ENCODE data around the gene PNMA8A.

Gene PNMA8A

DNA sequence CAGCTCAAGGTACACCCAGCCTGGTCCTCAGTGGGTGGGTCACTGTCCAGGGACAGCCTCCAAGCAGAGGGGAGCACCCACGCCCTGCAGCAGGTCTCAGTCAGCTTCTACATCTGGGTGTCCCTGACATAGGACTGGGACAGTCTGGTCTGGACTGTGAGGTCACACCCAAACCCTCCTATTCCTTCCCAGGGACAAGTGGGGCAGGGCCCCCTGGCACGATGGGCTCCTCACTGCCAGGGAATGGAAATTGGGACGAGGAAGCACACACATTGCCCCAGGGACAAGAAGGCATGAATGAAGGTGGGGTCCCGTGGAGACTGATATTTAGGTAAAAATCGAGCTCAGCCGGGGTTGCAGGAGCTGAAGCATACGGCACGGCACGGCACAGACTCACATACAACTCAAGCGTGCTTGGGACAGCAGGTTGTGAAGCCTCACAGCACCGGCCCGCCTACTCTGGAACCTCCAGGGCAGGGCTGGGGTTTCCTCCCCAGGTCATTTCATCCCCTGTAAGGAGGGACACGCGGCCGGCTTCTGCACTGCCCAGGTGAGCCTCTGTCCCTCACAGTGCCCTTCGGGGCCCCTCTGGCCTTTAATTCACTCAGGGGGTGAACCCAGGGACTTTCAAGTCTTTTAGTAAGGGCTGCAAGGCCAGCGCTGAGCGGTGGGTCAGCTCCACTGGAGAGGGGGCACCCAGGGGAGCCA is 20.8 kb upstream of the PNMA8A start:
- DNase-seq (ENCODE audit: low read depth): no peak

DNA sequence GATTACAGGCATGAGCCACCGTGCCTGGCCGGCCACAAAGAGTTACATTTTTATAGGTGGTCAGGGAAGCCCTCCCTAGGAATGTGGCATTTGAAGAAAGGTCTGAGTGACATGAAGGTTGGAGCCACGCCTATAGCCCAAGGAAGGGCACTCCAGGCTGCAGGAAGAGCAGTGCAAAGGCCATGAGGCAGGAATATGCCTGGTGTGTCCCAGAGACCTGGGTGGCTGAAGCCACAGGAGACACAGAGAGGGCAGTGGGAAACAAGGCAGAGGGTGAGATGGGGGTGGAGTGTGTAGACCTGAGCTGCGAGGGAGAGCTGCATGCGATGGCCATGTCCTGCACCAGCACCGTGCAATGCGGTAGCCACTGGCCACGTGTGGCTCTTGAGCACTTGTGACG is 19.4 kb upstream of the PNMA8A start:
- DNase-seq (ENCODE audit: low read depth): no peak

DNA sequence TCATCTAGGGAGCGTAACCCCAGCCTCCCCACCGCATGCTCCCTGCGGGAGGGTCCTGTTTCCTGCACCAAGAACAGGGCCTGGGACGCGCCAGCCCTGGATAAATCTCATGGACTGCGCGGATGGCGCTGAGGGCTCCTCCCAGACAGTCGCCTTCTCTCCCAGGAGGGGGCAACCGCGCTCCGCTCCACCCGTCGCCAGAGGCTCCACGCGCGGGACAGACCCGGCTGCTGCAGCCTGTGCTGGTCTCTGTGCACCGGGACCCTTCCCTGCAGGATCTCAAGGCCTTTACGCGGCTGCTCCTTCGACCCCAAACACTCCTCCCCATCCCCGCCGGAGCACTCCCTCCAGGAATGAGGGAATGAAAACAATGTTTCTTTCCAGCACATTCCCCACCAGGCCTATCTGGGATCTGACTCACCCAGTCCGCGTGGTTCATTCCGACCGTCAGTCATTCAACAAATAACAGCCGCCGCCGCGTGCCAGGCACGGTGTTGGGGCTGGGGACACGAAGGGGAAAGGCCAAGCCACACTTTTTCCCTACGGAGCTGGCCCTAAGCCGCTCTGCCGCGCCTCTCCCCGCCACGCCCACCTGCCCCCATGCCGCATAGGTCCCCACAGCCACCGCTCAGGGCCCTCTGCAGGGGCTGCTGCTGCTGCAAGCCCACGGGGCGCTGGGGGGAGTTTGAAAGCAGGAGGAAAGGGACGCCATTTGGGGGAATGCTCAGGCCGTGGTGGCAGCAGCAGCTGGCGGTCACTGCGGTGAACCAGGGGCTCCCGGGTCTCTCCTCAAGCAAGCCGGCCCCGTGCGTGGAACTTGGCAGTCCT is 18.3 kb upstream of the PNMA8A start:
- no peak for DNase-seq (ENCODE audit: low read depth)

DNA sequence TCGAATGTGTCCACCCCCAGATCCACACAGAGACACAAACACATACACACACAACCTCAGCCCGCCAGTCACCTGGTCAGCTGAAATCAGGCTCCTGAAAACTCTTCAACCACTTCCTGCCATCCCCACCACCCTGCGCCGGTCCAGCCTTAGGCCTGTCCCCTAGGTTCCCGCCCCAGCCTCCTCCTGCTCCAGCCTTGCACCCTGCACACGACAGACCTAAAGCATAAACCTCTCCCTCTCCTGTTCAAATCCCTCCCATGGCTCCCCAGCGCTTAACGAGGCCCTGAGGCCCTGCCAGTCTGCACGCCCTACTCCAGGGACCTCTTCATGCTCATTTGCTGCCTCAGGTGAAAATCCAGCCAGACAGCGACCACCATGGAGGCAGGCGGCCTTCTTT is 17.2 kb upstream of the PNMA8A start:
- DNase-seq (ENCODE audit: low read depth): no peak

DNA sequence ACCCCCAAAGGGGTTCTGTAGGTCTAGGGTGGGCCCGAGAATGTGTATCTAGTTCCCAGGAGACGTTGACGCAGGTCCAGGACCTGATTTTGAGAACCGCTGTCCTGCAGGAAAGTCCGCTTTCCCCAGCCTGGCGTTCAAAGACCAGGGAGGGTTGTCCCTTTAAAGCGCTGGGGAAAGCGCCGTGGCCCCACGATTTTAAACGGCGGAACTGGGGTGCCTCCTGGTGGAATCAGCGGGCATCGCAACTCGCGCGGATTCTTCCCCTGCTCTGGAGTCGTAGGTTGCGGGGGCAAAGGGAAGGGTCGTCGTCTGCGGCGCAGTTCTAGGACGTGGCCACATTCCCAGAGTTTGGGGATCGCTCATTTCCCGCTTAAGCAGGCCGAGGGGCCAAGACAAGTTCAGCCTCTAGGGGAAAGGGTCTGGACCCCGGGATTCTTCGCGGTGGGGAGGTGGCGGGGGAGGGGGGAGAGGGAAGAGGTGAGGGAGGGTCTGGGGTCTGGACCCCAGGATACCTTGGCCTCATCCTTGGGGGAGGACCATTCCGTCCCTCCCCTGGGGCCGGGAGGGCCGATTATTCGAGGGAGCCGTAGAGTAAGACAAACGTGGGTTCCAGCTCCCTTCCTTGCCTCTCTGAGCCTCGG is 16.6 kb upstream of the PNMA8A start:
- DNase-seq (ENCODE audit: low read depth): peak; percentile 66

DNA sequence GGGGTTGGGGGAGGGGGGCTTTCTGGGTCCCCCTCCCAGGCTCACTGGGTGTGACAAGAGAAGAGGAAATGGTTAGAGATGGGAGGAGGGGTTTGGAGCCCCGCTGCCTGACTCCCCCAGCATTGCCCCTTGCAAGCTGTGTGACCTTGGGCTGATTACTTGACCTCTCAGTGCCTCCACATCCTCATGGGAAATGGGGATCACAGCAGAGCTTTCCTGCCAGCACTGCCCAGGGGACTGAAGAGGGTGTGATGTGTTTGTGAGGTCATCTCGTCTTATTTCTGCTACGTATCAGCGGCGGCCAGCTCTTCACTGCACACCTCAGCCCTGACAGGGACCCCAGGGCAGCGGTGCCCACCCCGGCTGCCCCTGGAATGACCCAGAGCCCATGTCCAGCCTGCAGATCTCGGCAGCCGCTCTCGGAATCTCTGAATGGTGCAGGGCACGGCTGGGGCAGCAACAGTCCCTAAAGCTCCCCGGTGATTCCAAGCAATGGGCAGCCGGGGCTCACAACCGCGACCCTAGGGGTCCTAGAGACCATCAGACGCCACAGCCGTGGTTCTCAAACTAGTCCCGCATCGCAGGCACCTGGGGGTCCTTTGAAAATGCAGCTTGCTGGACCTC is 15.9 kb upstream of the PNMA8A start:
- DNase-seq (ENCODE audit: low read depth): no peak

DNA sequence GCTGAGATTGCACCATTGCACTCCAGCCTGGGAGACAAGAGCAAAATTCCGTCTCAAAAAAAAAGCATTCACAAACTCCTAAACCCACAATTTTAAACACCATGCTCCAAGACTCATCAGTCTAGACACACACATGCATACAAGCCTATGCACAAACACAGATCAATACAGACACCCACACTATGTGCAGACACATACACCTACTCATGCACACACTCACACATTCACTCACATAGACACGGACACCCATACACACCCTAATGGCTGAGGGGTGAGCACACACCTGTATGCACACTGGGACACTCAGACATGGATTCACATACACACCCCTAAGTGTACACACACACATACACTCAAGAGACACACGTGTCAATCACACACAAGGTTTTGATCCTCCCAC is 15.0 kb upstream of the PNMA8A start:
- no peak for DNase-seq (ENCODE audit: low read depth)

DNA sequence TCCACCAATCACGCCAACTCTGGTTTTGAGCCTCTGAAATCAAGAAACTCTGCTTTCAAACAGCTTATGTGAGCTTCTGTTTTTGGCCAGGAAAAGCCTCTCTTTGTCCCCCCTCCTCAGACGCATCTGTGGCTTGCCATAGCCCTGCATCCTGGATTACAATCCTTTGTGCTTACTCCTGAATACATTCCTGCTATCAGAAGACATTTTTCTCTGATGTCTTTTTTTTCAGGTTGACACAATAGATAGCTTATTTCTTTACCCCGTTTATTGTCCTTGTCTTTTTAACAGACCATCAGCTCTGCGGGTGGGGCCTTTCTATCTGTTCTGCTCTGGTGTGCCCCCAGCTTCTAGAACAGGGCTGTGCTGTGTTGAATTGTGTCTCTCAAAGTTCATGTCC is 13.3 kb upstream of the PNMA8A start:
- DNase-seq (ENCODE audit: low read depth): no peak

DNA sequence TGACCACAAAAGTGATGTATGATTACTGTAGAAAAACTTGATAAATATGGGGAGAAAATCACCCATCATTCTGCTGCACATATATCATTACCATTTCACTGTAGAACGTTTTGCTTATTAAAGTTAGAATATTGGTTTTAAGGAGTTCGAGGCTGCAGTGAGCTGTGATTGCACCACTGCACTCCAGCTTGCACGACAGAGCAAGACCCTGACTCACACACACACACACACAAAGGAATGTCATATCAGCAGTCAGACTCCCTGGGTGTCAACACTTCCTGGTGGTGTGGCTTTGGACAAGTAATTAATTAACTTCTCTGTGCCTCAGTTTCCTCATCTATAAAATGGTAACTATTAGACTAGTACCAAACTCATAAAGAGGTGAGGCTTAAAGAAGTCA is 11.3 kb upstream of the PNMA8A start:
- no peak for DNase-seq (ENCODE audit: low read depth)

DNA sequence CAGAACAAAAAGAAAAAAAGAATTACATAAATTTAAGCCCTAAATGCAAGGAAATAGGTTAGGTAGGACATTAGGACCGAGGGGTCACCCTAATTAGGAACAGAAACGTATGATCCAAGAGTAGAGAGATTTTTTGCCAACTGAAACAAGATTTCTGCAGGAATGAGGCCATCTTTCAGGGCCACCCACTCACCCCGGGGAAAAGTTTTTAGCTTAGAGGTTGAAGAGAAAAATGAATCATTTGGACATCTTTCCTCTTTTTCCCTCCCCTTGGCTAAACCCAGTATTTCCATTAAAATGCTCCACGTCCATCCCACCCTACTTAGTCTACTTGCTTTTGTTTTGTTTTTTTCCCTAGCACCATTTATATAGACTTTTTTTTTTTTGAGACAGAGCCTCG is 10.6 kb upstream of the PNMA8A start:
- no peak for DNase-seq (ENCODE audit: low read depth)

DNA sequence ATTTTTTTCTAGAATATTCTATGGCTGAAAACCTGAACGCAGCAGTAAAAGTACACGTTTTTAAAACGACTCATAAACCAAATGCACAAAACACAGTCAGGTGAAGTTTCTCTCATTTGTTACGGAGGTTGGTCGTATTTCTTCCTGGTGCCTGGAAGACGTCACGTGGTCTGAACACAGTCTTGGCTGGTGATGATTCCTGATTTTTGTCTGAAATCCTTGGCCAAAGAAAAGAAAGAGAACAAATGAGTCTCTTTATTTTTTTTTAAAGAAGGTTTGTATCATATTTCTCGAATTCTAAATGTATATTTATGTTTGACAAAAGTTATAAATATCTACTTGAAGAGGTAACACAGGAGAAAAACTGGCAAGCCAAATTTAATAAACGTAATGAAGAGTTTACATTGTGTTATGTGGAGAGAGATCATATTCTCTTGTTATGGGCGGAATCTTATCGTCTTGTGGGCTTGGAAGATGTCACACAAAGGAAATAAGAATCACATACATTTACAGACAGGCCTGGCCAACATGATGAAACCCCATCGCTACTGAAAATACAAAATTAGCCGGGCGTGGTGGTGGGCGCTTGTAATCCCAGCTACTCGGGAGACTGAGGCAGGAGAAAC is 10.0 kb upstream of the PNMA8A start:
- DNase-seq (ENCODE audit: low read depth): no peak

DNA sequence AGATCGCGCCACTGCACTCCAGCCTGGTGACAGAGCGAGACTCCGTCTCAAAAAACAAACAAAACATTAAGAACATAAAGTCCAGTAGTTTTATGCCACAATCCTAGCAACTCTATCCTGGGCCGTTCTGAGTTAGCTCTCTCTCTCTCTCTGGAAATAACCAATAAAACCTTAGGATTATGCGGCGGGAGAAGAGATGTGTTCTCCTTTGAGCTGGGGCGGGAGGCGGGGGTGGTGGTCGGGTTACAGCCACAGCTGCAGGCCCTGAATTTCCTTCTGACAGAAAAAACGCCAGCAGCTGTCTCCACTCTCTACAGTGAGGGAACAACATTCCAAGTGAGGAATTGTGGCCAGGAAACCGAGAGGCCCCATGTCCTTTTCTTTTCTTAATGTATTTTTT is 9.1 kb upstream of the PNMA8A start:
- no peak for DNase-seq (ENCODE audit: low read depth)

DNA sequence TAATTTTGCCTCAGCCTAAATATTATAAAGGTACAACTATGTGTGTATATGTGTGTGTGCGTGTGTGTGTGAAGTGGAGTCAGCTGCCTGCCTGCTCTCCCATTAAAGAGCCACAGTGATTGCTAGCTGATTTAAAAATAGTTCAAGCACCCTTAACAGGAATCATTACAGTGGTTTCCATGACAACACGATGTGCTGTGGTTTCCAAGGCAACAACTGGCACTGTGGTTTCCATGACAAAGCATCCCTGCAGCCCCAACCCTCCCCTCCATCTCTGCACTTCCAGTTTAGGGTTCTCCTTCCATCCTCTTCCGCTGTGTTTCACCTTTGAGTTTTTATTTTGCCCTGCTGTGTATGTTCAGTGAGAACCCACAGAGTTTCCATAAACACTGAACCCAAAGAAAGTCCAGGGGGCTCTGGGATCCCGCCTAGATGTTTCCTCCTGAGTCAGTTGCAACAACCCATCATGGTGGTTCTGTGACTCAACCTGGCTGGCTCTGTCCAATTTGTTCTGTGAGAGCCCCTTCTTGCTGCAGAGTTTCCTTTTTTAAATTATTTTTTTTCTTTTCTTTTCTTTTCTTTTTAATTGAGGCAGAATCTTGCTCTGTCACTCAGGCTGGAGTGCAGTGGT is 7.1 kb upstream of the PNMA8A start:
- no peak for DNase-seq (ENCODE audit: low read depth)

DNA sequence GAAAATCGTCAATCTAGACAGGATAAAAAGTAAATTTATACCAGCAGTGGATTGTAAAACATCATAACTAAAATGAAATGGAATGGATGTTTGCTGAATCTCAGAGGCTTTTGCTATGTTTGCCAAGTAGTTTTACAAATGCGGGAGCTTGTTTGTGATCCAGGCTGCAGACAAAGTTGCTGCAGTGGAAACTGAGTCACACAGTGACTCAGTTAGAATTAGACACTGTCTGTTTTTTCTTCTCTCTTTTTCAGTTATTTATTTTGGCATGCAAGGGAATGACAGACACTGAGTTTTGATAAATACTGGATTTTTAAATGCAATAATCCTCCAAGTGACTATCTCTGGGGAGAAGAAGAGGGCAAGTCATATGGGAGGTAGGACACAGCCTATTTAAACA is 4.6 kb upstream of the PNMA8A start:
- no peak for DNase-seq (ENCODE audit: low read depth)

DNA sequence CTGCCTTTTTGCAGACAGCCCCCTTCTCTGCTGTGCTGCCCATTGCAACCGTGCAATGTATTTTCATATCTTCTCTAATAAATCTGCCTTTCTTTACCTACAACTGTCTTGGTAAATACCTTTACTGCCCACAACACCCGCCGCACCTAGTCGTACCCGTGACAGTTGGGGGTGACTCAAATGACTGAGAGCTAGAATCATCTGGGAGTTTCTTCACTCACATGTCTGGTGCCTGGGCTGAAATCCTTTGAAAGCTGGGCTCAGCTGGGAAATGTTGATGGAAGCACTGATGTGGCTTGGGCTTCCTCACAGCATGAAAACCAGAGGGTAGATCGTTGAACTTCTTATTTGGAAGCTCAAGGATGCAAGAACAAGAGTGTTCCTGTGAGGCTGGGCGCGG is 2.8 kb upstream of the PNMA8A start:
- no peak for DNase-seq (ENCODE audit: low read depth)

DNA sequence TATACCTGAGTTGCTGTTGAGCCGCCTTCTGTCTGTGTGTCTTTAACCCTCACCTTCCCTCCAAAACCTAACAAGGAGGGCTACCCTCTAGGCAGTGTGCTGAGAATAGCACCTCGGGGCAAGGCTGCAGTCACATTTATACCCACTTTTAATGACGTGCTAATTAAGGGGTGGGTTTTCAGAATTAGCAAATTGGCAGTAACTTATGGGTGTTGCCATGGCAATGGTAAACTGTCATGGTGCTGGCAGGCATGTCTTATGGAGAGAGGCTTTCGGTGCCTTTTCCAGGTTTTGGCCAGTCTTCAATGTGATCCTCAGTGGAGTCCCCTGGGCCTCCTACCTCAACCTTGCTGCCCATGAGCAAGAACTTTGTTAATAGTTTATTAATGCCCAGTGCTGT is 1.2 kb upstream of the PNMA8A start:
- no peak for DNase-seq (ENCODE audit: low read depth)

DNA sequence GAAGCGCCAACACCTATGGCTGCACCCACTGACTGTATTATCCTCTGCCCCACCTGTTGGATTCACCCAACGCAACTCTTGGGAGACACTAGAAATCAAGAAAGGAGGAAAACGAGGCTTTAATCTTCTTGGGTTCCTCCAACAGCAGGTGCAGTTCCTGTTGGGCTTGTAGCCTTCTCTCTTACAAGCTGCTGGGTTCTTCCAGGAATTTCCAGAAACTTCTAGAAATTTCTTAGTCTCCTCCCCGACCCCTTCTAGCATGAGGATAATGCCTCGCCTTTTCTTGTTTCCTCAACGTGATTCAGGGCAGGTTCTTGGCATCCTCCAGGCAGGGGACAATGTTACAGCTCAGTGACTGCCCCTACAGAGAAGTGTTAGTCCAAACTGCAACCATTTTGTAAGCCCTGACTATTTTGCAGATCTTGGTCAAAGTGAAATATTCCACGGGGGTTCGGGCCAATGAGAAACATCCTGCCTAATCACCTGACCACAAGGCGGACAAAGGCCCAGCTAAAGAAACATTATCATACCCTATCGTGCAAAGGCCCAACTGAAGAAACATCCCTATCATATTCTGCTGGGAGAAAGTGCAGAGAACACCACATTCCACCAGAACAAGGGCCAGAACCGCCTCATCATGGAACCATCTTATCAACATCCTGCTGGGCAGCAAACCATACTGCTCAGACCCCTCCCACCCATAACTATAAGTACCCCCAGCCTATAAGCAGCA is 614 bp upstream of the PNMA8A start:
- DNase-seq (ENCODE audit: low read depth): no peak

DNA sequence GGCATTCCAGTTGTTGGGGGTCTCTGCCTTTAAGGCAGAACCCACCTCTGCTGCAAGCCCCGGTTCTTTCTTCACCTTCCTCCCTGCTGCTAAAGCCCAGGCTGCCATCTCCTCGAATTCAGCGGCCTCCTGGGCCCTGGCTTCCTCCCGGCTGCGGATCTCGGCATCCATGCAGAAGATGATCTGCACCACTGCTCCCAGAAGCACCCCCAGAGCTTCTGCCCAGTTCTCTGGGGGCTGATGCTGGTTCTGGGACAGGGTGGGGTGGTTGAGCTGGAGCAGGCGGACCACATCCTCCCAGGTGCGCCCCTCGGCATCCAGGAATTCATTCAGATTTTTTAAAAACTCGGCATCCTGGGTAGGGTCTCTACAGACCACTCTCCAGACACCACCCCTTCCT is 987 bp downstream of the PNMA8A start:
- DNase-seq (ENCODE audit: low read depth): no peak

DNA sequence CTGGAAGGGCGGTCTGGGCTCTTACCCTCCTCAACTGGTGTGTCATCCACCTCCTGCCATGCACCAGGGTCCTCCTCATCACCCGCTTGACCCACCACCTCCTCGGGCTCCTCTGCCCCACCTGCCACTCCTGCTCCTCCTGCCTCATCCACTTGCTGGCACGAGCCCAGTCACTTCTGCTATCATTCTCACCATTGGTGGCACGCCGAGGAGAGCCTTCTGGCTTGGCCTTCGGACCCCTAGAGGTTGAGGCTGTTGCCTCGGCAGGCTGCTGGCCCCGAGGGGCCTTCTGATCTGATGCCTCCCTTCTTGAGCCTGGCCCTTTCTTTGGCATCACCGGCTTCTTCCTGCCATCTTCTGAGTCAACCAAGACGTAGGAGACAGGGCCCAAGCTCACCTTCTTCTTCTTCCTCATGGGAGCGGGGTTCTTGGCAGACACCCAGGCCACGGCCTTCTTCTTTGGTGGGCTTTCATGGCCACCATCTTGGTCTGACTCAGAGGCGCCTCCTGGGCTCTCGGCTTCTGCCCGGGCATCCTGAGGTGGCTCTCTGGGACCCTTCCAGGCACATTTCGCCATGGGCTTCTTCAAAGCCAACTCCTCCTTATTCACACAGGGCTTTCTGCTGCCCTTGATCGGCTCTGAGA is 1.7 kb downstream of the PNMA8A start:
- no peak for DNase-seq (ENCODE audit: low read depth)

DNA sequence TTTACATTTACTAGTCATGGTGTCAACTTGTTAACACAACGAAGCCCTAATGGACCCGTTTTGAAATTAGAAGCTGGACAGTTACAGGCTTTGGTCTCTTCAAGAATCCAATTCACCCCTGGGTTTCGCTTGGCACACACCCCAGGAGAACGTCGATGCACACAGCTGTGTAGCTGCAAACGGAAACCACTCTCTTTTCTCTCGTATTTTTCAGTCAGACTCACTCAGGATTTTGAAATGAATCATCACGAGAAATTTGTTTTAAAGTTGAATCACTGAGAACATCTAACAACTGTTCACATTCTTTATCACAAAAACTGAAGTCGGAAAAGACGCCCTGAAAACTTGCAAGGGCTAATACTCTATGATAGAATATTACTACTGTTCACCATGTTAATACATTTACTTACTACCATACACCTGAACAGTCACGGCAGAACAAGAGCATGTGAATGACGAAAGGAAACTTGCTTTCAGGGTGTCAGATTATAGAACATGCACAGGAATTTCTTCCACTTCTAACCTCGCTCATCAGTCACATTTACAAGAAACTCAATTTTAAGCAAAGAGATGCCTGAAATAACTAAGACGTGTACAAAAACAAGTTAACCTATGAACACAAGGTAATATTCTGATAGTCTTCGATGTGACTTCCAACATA is 4.7 kb downstream of the PNMA8A start:
- DNase-seq (ENCODE audit: low read depth): no peak

Data from stimulated activated CD8-positive, alpha-beta memory T cell treated with anti-CD3 and anti-CD28 coated beads, Interleukin-4, amount 100 ng/mL, for 24 hours (primary cell).